ENCODE data around the gene MRPL53. TPM values are rescaled to one million over a fixed set of nuclear protein-coding genes. Genes with fewer than 3 reads are reported as not detected.

The MRPL53 gene
- total and polyA plus RNA-seq, 2 of the 4 experiments (the other 2 are of a cell fraction), result 5.2 to 39.0 TPM

DNA sequence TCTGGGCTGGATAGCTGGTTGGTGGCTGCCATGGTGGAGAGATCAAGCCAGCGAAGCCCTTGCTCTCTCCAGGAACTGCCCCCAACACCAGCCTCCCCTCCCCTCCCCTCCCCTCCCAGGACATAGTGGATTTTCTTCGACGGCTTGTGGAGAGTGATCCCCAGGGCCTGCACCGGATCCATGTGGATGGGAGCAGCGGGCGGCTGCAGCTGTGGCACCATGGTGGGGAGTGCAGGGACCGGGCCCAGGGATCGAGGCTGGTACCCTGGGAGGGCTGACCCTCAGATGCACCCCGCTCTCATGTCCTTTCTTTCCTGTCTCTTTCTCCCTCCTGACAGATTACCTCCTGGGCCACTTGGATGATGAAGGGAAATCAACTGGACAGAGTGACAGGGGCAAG lies 17.4 kb upstream of the MRPL53 start:
- H3K79me1 ChIP-seq (ENCODE audit: low read depth in 1 of 2, low read length in 2 of 2), result peaks cover 15 to 35% of the 10 kb centered on the region in 2 experiments
- in situ Hi-C loops (cut with MboI; ENCODE audit: low sequenced_read_pairs) (loop anchor here (25.0 kb wide), 1 partner anchor 372 kb away; no protein-coding TSS in a partner anchor), dilution Hi-C loops (cut with HindIII; ENCODE audit: low sequenced_read_pairs, unreplicated experiment) (no loop called here), intact Hi-C loops (cut with micrococcal nuclease) (no loop called here)
- no peaks in the 10 kb centered on the region; the same call in 1 of the 2 replicates for H4K20me1 ChIP-seq (ENCODE audit: insufficient read depth, low read length)
- H3K4me3 ChIP-seq (ENCODE audit: insufficient read depth, low read depth, low read length), result no peak overlapping the region
- no peak overlapping the region for H2BK20ac ChIP-seq (ENCODE audit: low read depth, low read length)
- H3K14ac ChIP-seq (replicated peaks; ENCODE audit: low read depth, low read length), result no peak overlapping the region
- no peak overlapping the region for H4K8ac ChIP-seq (ENCODE audit: low read depth in 2 of 2, low read length in 2 of 2)
- BruUV-seq (replicated peaks), result no TSS peak
- H3K9me1 ChIP-seq (ENCODE audit: insufficient read depth, low read length), result peaks cover 9% of the 10 kb centered on the region; the same call in 1 of the 2 replicates
- no peak for ATAC-seq (ENCODE audit: low read depth)
- H3K9me3 ChIP-seq (ENCODE audit: control insufficient read depth, insufficient read depth, low read length), result no peaks in the 10 kb centered on the region
- H3K23ac ChIP-seq (ENCODE audit: low read depth, low read length), result no peak overlapping the region
- H3K27me3 ChIP-seq (ENCODE audit: control insufficient read depth, insufficient read depth, low read length), result no peaks in the 10 kb centered on the region
- no peak overlapping the region for H3K4ac ChIP-seq (ENCODE audit: low read depth, low read length)
- H3K36me3 ChIP-seq (ENCODE audit: control insufficient read depth, insufficient read depth, low read length), result peaks cover 45% of the 10 kb centered on the region
- H2AK5ac ChIP-seq (ENCODE audit: low read depth, low read length), result no peak overlapping the region
- no peak overlapping the region for H4K91ac ChIP-seq (ENCODE audit: insufficient read depth, low read depth, low read length)
- H3K27ac ChIP-seq (ENCODE audit: insufficient read depth, low read length), result no peak overlapping the region
- TF ChIP-seq, protein P1, sequence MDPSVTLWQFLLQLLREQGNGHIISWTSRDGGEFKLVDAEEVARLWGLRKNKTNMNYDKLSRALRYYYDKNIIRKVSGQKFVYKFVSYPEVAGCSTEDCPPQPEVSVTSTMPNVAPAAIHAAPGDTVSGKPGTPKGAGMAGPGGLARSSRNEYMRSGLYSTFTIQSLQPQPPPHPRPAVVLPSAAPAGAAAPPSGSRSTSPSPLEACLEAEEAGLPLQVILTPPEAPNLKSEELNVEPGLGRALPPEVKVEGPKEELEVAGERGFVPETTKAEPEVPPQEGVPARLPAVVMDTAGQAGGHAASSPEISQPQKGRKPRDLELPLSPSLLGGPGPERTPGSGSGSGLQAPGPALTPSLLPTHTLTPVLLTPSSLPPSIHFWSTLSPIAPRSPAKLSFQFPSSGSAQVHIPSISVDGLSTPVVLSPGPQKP (IDR thresholded peaks at IDR 0.05; ENCODE audit: borderline replicate concordance, low read depth, low read length), result no peak
- no peak for TF ChIP-seq CHD1 (IDR thresholded peaks at IDR 0.05; ENCODE audit: low read depth, low read length)
- no peak for TF ChIP-seq CEBPB (IDR thresholded peaks at IDR 0.05; ENCODE audit: low read depth, low read length)
- TF ChIP-seq RFX5 (IDR thresholded peaks at IDR 0.05; ENCODE audit: low read depth, low read length), result no peak
- no peak for TF ChIP-seq MXI1 (IDR thresholded peaks at IDR 0.05; ENCODE audit: borderline replicate concordance, low read depth, low read length)
- no peak for TF ChIP-seq NFE2L2 (IDR thresholded peaks at IDR 0.05; ENCODE audit: low read depth, low read length)
- TF ChIP-seq SMC3 (IDR thresholded peaks at IDR 0.05; ENCODE audit: low read depth, low read length), result no peak
- POLR2A ChIA-PET (ENCODE audit: unreplicated experiment), result no interaction called here
- H2BK120ac ChIP-seq (ENCODE audit: low read depth, low read length), result no peak overlapping the region
- H3K18ac ChIP-seq (ENCODE audit: low read depth, low read length), result no peak overlapping the region
- no peak overlapping the region for H3K4me2 ChIP-seq (ENCODE audit: low read depth, low read length)
- H3K56ac ChIP-seq (ENCODE audit: extremely low read depth, insufficient read depth, low read length), result no peak overlapping the region
- H3K4me1 ChIP-seq (ENCODE audit: control insufficient read depth, insufficient read depth, low read length), result peaks cover 5% of the 10 kb centered on the region; the same call in 1 of the 2 replicates
- WGBS, 2 experiments (ENCODE audit: extremely low coverage in 2 of 2, insufficient read length in 1 of 2), result no CpG with 5 or more reads among the region's 9 CpGs
- H3K9ac ChIP-seq (ENCODE audit: low read depth, low read length), result no peak overlapping the region
- H2AFZ ChIP-seq (replicated peaks; ENCODE audit: low read length, poor library complexity), result no peak overlapping the region
- H2AK9ac ChIP-seq (replicated peaks; ENCODE audit: low read depth, low read length, poor library complexity), result no peak overlapping the region
- H4K5ac ChIP-seq (ENCODE audit: low read depth, low read length), result no peak overlapping the region
- H2BK15ac ChIP-seq (ENCODE audit: low read depth, low read length), result no peak overlapping the region
- CTCF ChIA-PET, result no interaction called here
- no peak overlapping the region for H2BK5ac ChIP-seq (ENCODE audit: low read depth, low read length, poor library complexity, severe bottlenecking)
- no peak for DNase-seq
